Colon (tissue), 2 donors: Measurements from ENCODE around the gene HEMK1.

Source experiments
- FAIRE-seq: peaks from 2 replicates; lab custom pipeline; 2012; peaks lifted over from hg19 to GRCh38; lab: Jason Lieb, UNC
- donor health status: control.
- donor health status: control.

Gene HEMK1

DNA sequence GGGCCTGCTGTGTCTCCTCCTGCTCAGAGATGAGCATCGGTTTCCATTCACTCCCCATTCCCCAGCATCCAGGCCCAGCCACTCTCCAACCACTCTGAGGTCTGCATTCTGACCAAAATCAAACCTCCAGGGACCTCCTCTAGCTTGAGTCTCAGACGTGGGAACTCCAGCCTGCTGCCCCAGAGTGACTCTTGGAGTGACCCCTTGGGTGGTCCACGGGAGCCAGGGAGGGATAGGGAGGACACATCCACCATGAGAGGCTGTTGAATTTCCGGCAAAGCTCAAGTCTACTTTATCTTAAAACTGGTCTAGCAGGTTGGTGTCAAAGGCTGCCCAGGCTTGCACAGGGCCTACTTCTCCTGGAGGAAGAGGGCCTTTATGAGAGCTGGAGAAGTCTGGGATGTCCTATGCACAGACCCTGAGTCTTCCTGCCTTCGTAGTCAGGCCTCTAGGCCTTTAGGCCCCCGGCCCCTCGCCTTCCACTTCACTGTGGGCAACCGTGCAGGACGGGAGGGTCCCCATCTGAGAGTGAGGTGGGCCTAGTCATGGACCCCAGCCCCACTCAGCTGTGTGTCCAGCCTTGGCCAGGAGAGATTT is 33.4 kb downstream of the HEMK1 start:
- no peak for FAIRE-seq

DNA sequence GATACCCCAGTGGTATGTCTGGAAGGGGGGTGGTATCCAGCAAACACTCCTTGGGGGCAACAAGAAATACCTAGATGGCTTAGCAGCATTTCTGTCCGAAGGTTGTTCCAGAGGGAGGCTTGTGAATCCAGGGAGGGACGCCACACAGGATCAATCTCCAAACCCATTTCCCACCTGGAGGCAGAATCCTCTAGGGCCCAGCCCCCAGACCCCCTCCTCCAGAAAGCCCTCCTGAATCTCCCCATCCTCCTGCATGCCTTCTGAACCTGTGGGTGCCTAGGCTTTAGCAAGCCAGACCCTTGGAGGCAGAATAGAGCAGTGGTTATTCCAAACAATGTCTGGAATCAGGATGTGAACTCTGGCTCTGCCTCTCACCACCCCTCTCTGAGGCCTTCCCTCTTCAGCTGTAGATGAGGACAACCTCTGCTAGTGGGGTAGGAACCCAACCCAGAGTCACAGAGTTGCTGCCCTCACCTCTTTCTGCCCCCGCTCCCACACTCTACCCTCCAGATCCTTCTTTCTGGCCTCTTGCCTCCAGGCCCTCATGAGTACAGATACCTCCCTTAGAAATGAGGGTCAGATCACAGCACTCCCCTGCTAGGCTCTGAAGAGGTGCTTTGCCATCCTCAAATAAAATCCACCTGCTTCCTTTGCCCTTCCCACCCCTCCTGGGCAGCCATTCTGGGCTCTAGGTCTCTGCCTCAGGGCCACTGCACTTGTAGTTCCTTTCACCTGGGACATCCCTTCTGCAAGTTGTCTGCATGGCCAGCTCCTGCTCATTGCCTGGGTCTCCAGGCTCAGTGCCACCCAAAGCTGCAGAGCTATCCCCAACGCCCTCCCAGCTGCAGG is 34.2 kb downstream of the HEMK1 start:
- no peak for FAIRE-seq

DNA sequence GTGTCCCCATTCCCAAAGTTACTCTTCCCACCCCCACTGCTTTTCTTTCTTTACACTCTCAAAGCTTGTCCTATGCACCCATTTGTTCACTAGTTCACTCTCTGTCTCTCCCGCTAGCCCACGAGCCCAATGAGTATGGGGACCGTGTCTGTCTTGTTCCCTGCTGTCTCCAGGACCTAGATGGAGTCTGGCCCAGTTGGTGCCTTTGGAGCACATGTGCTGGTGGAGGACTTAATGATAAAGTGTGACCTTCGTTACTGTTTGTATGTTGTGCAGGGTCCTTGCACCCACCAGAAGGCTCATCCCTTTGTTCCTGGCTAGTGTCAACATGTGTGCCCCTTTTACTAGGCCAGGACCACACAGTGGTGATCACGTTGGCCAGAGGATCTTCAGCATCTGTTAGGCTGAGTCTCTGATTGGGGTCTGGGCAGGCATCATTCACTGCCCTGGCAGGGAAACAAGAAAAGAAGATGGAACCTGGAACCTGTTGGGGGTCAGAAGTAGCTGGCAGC is 34.8 kb downstream of the HEMK1 start:
- FAIRE-seq = no peak

DNA sequence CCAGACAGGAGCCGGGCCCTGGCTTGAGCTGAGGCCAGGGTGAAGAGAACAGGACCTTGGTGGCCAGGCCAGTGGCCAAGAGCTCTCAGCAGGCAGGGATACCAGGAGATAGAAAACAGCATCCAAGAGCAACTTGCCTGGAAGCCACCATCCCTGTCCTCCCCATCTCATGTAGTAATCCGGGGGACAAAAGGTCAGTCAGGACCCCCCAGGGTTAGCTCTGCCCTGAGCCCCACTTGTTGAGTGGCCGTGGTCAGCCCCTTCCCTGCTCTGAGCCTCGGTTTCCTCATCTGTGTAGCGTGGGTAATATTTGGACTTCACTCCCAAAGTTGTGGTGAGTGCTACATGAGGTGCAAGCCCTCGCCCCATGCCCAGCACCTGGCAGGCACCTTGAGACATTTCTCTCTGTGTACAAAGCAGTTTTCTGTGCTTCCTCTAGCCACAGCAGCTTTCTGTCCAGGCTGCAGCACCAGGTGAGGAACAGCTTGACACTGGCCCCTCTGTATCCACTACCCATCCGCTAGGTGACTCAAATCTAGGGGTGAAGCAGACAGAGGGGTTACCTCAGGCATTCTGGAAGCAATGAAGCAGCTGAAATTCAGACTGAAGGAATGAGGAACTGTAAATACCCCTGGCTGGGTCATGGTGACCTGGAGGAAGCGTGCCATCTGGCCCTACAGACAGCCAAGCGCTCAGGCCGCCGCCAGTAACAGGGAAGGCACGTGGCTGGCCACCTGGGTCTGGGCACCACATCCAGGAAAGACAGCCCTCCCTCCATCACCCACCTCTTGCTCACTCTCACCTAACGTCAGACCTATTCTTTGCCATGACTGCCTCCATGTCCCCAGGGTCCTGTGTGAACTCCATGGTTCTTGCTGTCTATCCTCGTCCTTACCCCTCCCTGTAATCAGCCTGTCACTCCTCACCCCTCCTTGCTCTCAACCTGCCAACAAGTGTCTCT is 35.6 kb downstream of the HEMK1 start:
- no peak for FAIRE-seq

DNA sequence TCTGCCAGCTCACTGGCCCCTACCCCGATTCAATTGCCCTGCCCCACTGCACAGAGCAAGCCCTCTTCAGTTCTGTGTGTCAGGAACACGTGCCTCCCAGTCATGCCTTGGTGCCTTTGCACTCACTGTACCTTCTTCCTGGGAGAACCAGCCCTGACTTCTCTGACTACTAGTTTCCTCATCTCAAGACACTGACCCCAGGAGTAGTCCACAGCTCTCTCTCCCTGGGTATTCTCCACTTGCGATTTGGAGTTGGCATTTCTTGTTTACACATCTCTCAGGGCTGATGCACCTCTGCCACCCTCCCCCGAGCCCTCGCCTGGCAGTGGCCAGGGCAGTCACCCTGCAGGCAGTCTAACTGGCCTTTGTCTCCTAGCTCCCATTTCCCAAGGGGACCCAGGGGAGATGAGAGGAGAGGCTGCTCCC is 36.6 kb downstream of the HEMK1 start:
- no peak for FAIRE-seq

DNA sequence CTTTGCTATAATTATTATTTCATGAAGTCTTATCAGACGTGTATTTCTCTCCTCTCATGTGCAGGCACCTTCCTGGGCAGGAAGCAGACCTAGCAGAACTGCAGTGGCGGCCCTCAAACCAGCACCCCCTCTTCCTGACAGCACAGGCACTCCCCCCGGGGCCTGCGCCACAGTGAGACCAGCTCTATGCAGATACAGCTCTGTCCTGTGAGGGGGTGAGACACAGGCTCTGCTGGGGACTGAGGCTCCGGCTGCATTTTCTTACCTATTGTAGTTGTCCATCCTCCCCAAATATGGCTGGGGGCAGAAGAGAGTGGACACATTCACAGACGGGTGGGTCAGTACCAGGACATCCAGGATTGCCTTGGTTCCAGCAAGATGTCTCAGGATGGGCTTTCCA is 37.3 kb downstream of the HEMK1 start:
- no peak for FAIRE-seq

DNA sequence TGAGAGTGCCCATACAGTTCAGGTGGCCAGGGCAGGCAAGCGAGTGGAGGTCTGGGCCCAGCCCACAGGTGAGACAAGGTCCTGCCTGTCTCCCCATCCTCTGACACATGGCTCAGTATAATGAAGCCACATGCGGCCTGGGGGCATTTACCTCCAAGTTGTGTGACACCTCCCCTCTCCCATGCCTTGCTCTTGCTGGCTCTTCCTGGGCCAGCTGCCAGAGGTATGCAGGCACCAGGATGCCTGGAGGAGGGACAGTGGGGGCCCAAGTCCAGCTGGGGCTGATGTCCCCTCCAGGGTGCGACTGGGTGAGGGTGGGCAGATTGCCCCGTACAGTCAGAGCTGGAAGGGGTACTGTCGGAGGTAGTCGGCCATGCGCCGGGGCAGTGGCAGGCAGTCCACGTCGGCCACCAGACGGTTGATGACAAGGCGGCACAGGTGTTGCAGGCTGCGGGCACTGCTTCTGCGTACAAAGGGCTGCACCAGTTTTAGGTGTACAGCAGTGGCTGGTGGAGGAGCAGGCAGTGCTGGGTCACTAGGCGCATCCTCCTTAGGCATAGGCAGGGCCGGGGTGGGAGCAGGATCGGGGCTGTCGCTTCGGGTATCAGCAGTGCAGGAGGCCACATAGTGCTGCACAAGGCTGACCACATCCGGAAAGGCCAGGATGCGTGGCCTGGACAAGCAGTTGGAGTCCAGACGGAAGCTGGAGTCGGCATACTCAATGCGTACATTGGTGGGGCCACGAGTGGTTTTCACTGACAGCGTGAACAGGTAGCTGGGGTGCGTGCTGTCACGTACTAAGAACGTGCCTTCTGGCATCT is 38.2 kb downstream of the HEMK1 start:
- FAIRE-seq = no peak

DNA sequence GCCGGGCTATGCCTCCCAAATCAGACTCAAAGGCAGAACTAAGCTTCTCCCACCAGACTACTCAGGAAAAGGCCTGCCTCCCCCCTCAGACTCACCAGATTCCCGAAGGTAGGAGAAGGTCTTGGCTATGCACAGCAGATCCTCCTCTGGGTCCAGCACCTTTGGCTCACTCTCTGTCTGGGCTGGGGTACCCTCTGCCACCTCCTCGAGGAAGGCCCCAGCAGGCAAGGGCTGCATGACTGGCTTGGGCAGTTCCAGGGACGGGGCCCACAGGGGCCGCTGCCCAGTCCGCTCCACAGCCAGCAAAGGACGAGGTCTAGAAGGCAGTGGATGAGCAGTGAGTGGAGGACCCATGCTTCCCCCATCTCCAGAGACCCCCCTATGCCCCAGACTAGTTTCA is 39.0 kb downstream of the HEMK1 start:
- no peak for FAIRE-seq

DNA sequence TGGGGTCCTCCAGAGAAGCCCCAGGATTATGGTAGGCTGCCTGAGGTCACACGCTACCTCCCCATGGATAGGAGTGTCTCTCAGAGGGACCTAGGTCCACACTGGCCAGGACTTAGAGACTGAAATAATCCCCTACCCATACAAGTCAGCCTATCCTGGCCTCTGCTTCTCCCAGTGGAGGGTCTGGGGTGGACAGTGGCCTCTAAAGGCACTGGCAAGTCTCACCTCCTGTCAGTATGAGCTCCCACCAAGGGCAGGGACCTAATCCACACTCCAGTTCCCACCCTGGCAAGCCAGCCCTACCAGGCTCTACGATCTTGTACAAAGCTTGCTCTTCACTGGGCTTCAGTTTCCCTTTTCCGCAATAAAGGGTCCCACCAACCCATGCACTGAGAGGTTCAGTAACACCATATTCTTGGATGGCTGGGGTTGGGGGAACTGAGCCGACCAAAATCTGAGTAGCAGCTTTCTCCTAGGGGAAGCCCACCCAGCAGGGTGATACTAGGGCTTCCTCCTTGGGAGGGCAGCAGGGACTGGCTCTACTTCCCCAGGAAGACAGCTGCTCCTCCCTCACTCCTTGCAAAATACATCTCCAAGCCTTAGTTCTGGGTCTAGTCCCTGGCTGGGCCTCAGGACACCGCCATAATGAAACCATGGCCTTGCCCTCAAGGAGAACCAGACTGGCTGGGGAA is 39.9 kb downstream of the HEMK1 start:
- no peak for FAIRE-seq

DNA sequence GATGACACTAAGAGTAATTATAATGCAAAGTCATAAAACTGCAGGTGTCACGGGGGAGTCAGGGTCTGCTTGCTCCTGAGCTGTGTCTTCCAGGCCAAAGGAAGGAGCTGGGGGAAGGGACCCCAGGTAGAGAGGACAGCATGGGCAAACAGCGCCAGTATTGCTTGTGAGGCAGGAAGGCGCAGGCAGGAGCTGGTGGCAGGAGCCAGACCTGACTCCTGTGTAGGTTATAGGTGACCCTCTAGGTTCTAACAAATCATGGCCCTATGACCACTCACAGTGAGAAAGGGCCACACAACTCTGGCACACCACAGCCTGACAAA is 40.4 kb downstream of the HEMK1 start:
- FAIRE-seq = no peak

DNA sequence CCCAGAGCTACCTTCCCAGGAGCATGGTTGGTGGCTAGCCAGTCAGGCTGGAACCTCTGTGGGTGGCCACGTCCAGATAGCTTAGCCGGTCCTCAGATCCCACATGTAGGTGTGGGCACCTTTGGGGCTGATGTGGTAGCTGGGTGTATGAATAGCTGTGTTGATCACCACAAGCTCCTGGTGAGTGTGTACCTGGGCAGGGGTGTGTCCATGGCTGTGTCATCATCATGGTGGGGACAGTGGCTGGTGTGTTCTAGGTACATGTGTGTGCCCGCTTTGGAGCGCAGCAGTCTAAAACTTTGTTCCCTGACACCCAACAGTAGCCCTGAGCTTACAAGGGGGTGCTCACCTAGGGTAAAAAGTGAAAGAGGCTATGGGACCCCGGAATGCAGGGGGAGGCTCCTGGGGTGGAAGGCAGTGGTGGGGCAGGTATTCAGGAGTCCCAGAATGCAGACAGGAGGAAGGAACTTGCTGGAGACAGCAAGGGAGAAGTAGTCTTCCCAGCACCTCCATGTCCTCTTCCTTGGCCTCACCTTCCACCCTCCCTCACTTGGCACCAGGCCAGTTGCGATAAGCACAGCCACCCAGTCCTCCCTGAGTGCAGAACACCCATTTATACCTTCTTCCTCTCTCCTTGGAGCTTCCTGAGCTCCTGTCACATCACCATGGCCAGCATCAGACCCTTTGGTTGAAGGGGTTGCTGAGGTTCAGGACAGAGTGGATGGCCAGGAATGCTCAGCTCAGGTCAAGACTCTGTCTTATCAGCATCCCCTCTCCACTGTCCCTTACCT is 41.1 kb downstream of the HEMK1 start:
- FAIRE-seq = no peak

DNA sequence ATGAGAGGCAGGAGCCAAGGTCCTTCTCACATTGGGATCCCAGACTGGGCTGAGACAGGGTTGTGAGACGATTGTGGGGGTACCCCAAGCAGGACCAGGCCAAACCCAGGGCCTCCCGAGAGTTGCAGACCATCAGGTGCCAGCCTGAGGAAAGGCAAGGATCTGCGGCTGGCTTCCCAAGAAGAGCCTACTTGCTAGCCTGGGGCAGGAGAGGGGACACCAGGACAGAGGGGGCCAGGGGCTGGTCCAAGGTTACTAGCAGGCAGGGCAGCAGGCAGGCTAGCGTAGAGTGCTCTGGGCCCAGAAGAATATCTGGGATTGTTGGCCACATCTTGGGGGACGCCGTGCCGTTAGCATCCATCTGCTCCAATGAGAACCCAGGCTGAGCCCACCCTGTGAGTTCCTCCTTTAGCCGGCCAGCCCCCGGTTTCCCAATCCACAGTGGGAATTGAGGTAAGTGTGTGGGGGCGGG is 41.7 kb downstream of the HEMK1 start:
- no peak for FAIRE-seq

DNA sequence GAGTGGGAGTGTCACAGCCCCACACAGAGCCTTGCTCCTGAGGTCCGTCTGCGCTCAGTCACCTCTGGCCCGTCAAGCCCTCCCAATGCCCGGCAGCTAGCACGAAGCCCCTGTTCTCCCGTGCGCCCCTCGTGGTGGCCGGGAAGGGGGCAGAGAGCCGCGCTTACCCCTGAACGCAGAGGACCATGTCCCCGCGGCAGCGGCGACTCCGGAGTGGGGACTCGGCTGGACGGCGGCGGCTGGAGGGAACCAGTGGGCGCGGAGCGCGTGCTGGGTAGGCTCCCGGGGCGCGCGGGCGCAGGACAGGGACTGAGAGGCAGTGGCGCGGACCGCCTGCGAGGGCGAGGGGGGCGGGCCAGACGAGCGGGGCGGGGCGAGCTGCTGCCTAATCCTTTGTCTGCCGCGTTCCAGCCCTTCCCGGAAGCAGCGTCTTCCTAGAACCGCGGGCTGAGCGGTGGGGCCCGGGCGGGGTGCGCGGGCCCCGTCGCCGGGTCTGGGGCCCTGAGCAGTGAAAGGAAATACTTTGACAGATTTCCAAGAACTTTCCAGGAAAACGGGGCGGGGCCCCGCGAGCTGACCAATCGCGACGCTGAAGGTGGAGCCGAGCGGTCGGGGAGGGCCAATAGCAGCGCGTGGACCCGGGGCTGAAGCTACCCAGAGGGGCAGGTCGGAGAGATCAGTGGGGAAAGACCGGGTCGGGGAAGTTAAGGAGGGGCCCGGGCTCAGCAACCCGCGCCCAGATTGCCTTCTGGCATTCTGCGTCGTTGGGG is 42.3 kb downstream of the HEMK1 start, which contains the start of gene CISH:
Gene CISH, minus strand, starts transcription at position 311 of the 770 bp plus-strand sequence. Its CDS starts 124 bp downstream, at position 187.
- no peak for FAIRE-seq

DNA sequence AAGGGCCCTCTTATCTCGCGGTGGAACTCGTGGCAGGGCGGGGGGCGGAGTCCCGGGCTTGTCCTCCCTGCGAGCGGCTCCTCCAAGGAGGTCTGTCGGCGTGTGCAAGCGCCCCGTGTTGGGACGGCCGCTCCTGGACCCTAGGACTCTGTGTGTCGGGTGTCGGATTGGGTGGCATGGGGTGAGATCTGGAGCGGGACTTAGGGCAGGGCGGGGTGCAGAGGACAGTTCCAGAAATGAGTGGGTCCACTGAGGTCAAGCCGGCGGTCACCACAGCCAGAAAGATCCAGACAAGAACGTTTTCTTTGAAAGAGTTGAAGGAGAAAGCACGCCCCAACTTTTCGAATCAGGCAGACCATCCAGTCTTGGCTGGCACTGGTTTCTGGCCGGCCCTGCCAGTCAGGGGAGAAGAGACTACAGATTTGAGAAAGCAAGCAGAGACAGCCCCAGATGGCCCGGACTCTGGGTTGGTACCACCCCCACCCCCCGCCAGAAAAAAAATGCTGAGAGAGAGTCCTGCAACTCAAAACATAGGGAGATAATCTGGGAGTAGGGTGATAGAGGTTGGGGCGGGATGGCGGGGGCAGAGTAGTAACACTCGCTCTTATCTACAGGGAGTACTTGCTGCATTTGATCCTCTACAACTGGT is 43.0 kb downstream of the HEMK1 start:
- FAIRE-seq = no peak

DNA sequence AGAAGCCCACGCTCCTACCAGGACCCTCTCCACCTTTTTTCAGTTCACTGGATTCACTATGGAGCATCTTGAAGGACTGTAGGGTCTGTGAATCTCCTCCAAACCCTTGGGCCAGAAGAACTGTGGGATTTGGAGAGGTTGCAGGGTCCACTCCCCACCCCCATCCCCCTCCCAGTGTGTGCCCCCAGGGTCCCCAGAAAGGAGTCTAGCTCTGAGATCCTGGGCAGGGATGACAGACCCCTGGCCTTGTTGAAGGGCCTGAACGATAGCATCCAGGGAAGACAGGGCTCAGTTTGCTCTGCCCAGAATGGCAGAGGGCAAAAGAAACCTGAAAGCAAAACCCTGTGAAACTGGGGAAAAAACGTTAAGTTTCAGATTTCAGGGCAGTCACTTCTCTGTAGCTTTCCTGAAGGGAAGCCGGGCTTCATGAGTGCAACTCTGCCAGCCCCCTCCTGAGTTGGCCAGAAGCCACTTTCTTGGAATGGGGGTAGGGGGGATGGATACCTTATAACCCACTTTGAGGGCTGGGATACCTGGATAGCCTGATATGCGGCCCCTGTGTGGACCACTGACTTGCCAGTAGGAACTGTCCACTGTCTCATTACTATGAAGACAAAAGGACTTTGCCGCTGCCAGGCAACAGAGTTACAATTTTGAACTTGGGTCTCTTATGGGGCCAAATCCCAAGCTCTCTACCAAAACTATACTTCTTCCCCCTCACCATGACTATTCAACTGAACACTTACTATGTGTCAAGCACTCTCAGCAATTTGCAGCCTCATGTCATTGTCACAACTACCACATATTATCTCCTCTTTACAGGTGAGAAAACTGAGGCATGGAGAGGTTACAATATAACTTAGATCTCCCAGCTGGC is 43.9 kb downstream of the HEMK1 start:
- FAIRE-seq = no peak

DNA sequence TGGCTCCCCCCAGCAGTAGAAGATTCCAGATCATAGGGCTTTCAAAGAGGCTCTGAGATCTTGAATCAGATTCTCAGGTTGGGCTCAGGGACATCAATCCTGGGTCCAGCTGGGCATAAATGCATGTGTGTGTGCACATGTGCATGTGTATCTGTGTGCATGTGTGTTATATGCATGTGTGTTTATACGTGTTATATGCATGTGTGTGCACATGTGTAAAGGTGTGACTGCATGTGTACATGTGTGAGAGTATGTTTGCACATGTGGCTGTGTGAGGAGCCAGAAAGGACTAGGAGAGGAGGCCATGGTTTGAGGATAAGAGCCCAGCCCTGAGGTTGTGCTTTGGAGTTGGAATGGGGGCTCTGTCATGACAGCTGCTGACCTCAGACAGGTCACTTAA is 45.9 kb downstream of the HEMK1 start:
- FAIRE-seq = no peak

DNA sequence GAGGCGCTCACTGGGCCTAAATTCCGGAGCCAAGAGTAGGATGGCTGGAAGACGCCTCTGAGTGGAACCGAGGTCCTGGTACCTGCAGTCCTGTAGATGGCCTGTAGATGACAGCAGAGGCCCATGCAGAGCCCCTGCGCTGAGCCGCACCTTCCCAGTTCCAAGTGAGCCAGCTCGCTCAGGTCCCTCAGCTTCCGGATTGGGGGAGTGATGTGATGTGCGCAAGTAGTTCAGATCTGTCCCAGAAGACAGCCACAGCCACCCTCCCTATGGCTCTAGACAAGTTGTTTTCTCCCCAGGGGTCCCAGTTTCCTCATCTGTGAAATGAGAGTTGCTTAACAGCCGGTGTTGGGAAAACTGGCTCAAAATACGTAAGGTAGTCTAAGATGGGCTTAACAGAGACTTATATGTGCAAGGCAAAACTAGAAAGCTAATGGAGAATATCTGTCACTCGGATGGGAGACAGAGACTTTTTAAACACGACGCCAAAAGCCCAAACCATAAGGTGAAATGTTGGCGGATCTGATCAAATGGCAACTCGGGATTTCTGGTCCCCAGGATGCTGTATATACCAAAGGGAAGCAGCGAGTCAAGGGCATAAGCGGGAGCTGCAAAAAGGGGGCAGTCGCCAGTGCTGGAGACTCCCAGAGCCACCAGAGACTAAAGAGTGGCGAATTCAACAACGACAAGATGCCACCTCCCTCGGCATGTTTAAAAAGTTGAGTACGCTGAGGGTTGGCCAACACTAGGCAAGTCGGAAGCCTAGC is 46.9 kb downstream of the HEMK1 start:
- FAIRE-seq = no peak
